Measurements from ENCODE around the gene CDYL.

GRCh38 chr6:4924661-4925271, 148.6 kb downstream of the CDYL start:
- TF ChIP-seq POLR2A (IDR thresholded peaks at IDR 0.05) (no peak), EP300 (IDR thresholded peaks at IDR 0.05) (no peak), POLR2AphosphoS5 (IDR thresholded peaks at IDR 0.05) (no peak), CTCF (IDR thresholded peaks at IDR 0.05) (no peak)
